HEK293 (cell line): ENCODE data around the gene SLC8A3.

Experiments
- CTCF ChIA-PET: fragments of 350-600 bp; formaldehyde crosslinking; extraction: SDS; loops from one replicate; lab custom pipeline; 2021; ENCODE audit warnings: antibody characterized with exemption; lab: Yijun Ruan, JAX
- POLR2A ChIA-PET: fragments of 300-600 bp; formaldehyde crosslinking; extraction: SDS; loops from one replicate; lab custom pipeline; 2020; ENCODE audit warnings: antibody characterized with exemption, inconsistent platforms; lab: Yijun Ruan, JAX
- H3K27ac ChIP-seq: fragments of 200-500 bp; sonication (Bioruptor generic); 2 replicates; pipeline ENCODE4 v1.5.1; 2014; ENCODE audit warnings: low read depth, low read length, control low read depth, inconsistent platforms; ENCODE audit errors: extremely low read depth
- H3K36me3 ChIP-seq, 2 experiments: fragments of 200-500 bp in 1 of 2; sonication (Bioruptor generic) in 1 of 2; 1 replicate in 1 of 2; 2 replicates in 1 of 2; pipeline ENCODE4 v1.5.1; 2014 to 2017; ENCODE audit warnings: inconsistent platforms in 2 of 2, low read length in 2 of 2; ENCODE audit not compliant: control insufficient read depth in 2 of 2, insufficient read depth in 1 of 2
- H3K4me1 ChIP-seq: fragments of 200-500 bp; sonication (Bioruptor generic); 2 replicates; pipeline ENCODE4 v1.5.1; 2014; ENCODE audit warnings: mild to moderate bottlenecking, low read length, inconsistent platforms; ENCODE audit not compliant: control insufficient read depth, insufficient read depth
- H3K4me3 ChIP-seq: 2 replicates; pipeline ENCODE4 v1.5.1; 2011; ENCODE audit warnings: low read depth, mild to moderate bottlenecking, control low read depth, low read length, moderate library complexity
- H3K9me3 ChIP-seq: fragments of 200-500 bp; sonication (Bioruptor generic); 2 replicates; pipeline ENCODE4 v1.5.1; 2014; ENCODE audit warnings: low read depth, low read length, inconsistent platforms; ENCODE audit not compliant: control insufficient read depth, insufficient read depth
- ATF2 ChIP-seq: fragments of 450-650 bp; formaldehyde crosslinking; IDR thresholded peaks from 2 replicates; pipeline ENCODE4 v1.5.1; 2016; ENCODE audit warnings: missing biosample characterization, missing genetic modification characterization, low read depth
- INSM2 ChIP-seq: fragments of 450-650 bp; formaldehyde crosslinking; IDR thresholded peaks from 2 replicates; pipeline ENCODE4 v1.5.1; 2016; ENCODE audit warnings: missing biosample characterization, missing genetic modification characterization
- KLF7 ChIP-seq: fragments of 450-650 bp; formaldehyde crosslinking; IDR thresholded peaks from 2 replicates; pipeline ENCODE4 v1.5.1; 2016; ENCODE audit warnings: missing biosample characterization, missing genetic modification characterization, borderline replicate concordance
- PATZ1 ChIP-seq: fragments of 450-650 bp; formaldehyde crosslinking; IDR thresholded peaks from 2 replicates; pipeline ENCODE4 v1.5.1; 2016; ENCODE audit warnings: missing biosample characterization, missing genetic modification characterization
- PRDM6 ChIP-seq: fragments of 450-650 bp; formaldehyde crosslinking; IDR thresholded peaks from 2 replicates; pipeline ENCODE4 v1.5.1; 2017; ENCODE audit warnings: missing biosample characterization, missing genetic modification characterization
- SP3 ChIP-seq: fragments of 450-650 bp; formaldehyde crosslinking; IDR thresholded peaks from 2 replicates; pipeline ENCODE4 v1.5.1; 2016; ENCODE audit warnings: missing biosample characterization, missing genetic modification characterization
- ZBTB26 ChIP-seq: fragments of 450-650 bp; formaldehyde crosslinking; optimal IDR thresholded peaks from 2 replicates; pipeline ENCODE3; 2016; ENCODE audit warnings: missing biosample characterization, mild to moderate bottlenecking, missing genetic modification characterization
- ZBTB49 ChIP-seq: fragments of 450-650 bp; formaldehyde crosslinking; IDR thresholded peaks from 2 replicates; pipeline ENCODE4 v1.5.1; 2016; ENCODE audit warnings: missing biosample characterization, missing genetic modification characterization, low read depth
- ZNF121 ChIP-seq: fragments of 450-650 bp; formaldehyde crosslinking; IDR thresholded peaks from 2 replicates; pipeline ENCODE4 v1.5.1; 2016; ENCODE audit warnings: missing biosample characterization, missing genetic modification characterization
- ZNF169 ChIP-seq: fragments of 450-650 bp; formaldehyde crosslinking; IDR thresholded peaks from 2 replicates; pipeline ENCODE4 v1.5.1; 2016; ENCODE audit warnings: missing biosample characterization, missing genetic modification characterization
- ZNF184 ChIP-seq: fragments of 450-650 bp; IDR thresholded peaks from 2 replicates; pipeline ENCODE4 v1.5.1; 2018; ENCODE audit warnings: missing biosample characterization, mild to moderate bottlenecking, missing genetic modification characterization
- ZNF221 ChIP-seq: fragments of 450-650 bp; formaldehyde crosslinking; IDR thresholded peaks from 2 replicates; pipeline ENCODE4 v1.5.1; 2017; ENCODE audit warnings: missing biosample characterization, missing genetic modification characterization, borderline replicate concordance
- ZNF335 ChIP-seq: fragments of 450-650 bp; formaldehyde crosslinking; conservative IDR thresholded peaks from 2 replicates; pipeline ENCODE4 v1.5.1; 2016; ENCODE audit warnings: missing biosample characterization, missing genetic modification characterization
- ZNF416 ChIP-seq: fragments of 450-650 bp; formaldehyde crosslinking; IDR thresholded peaks from 2 replicates; pipeline ENCODE4 v1.5.1; 2016; ENCODE audit warnings: missing biosample characterization, missing genetic modification characterization
- ZNF510 ChIP-seq: fragments of 450-650 bp; formaldehyde crosslinking; IDR thresholded peaks from 2 replicates; pipeline ENCODE4 v1.5.1; 2018; ENCODE audit warnings: mild to moderate bottlenecking, missing genetic modification characterization, missing biosample characterization; ENCODE audit not compliant: insufficient replicate concordance
- ZNF560 ChIP-seq: fragments of 450-650 bp; formaldehyde crosslinking; IDR thresholded peaks from 2 replicates; pipeline ENCODE4 v1.5.1; 2017; ENCODE audit warnings: missing biosample characterization, missing genetic modification characterization, borderline replicate concordance
- ZNF600 ChIP-seq: fragments of 450-650 bp; formaldehyde crosslinking; IDR thresholded peaks from 2 replicates; pipeline ENCODE4 v1.5.1; 2016; ENCODE audit warnings: missing biosample characterization, missing genetic modification characterization
- ZNF776 ChIP-seq: fragments of 450-650 bp; formaldehyde crosslinking; IDR thresholded peaks from 2 replicates; pipeline ENCODE4 v1.5.0; 2017; ENCODE audit warnings: missing biosample characterization, missing genetic modification characterization, borderline replicate concordance
- ZSCAN5A ChIP-seq: fragments of 450-650 bp; formaldehyde crosslinking; IDR thresholded peaks from 2 replicates; pipeline ENCODE4 v1.5.1; 2016; ENCODE audit warnings: missing biosample characterization, missing genetic modification characterization

The SLC8A3 gene

GRCh38 chr14:70193396-70193795, 4.6 kb upstream of the SLC8A3 start:
- H3K4me1 ChIP-seq: no peaks in the 10 kb centered on the region
- POLR2A ChIA-PET: no interaction called here
- no peak overlapping the region for H3K4me3 ChIP-seq

GRCh38 chr14:70192915-70193314, 4.2 kb upstream of the SLC8A3 start:
- no peak for TF ChIP-seq ZNF600
- no peak for TF ChIP-seq ZNF560 (tag by site-specific recombination)
- no peak for TF ChIP-seq ZNF121 (tag by site-specific recombination)
- TF ChIP-seq PRDM6: no peak
- TF ChIP-seq ZNF335: no peak
- TF ChIP-seq INSM2 (tag by site-specific recombination): no peak
- no peak for TF ChIP-seq ZNF221 (tag by site-specific recombination)
- Histone ChIP-seq H3K27ac (no peak overlapping the region), H3K4me1 (no peaks in the 10 kb centered on the region), H3K4me3 (no peak overlapping the region), H3K9me3 (no peaks in the 10 kb centered on the region), H3K36me3 (no peaks in the 10 kb centered on the region)
- ChIA-PET CTCF (interaction anchor here (0.9 kb wide), 1 partner anchor 62 kb away, joined by 3 read pairs; no protein-coding TSS in a partner anchor), POLR2A (no interaction called here)

More at GRCh38 chr14:70193396-70193795, 4.6 kb upstream of the SLC8A3 start:
- no peak for TF ChIP-seq ZNF510 (tag by site-specific recombination)
- Histone ChIP-seq H3K27ac (no peak overlapping the region), H3K36me3 (no peaks in the 10 kb centered on the region), H3K9me3 (no peaks in the 10 kb centered on the region)
- CTCF ChIA-PET: interaction anchor here (0.9 kb wide), 1 partner anchor 62 kb away, joined by 3 read pairs; no protein-coding TSS in a partner anchor

GRCh38 chr14:70190156-70190555, 1.4 kb upstream of the SLC8A3 start:
- ChIA-PET POLR2A (no interaction called here), CTCF (no interaction called here)
- Histone ChIP-seq H3K9me3 (no peaks in the 10 kb centered on the region), H3K36me3 (no peaks in the 10 kb centered on the region), H3K4me1 (no peaks in the 10 kb centered on the region), H3K4me3 (no peak overlapping the region), H3K27ac (no peak overlapping the region)
- TF ChIP-seq ZNF169 (tag by site-specific recombination) (no peak), ZNF560 (tag by site-specific recombination) (no peak), ZBTB26 (no peak), ZNF184 (no peak), ZSCAN5A (tag by site-specific recombination) (no peak), KLF7 (tag by site-specific recombination) (no peak), ATF2 (tag by site-specific recombination) (no peak), ZNF776 (tag by site-specific recombination) (no peak), ZNF416 (tag by site-specific recombination) (no peak), SP3 (tag by site-specific recombination) (no peak), ZBTB49 (tag by site-specific recombination) (no peak), PATZ1 (tag by site-specific recombination) (no peak), ZNF510 (tag by site-specific recombination) (no peak)
